Forelimb muscle (tissue), 1 donor: ENCODE measurements around the gene FMO2. TPM values are rescaled to one million over a fixed set of nuclear protein-coding genes. Genes with fewer than 3 reads are reported as not detected.
A peak's percentile ranks its signal among the peaks of the same experiment; 100 is the strongest.

ENCODE experiments used
- DNase-seq: peaks from one replicate; pipeline ENCODE4 v3.0.0-alpha.2; 2013; ENCODE audit warnings: low read depth
- polyA plus RNA-seq: library from polyadenylated mRNA; unstranded; fragments of 120-200 nt; gene quantifications from one replicate; pipeline ENCODE4 v1.2.1, GENCODE V29; 2013; ENCODE audit not compliant: insufficient read length

The FMO2 gene
- 1.2 TPM for polyA plus RNA-seq

GRCh38 chr1:171185091-171185490 is at the start of gene FMO2:
FMO2 (plus strand) TSS chr1:171185300; CDS start chr1:171185714, 414 bp downstream.
- DNase-seq: peak; percentile 50

GRCh38 chr1:171137580-171137979 is 47.5 kb upstream of the FMO2 start:
- no peak for DNase-seq

GRCh38 chr1:171138980-171139379 is 46.1 kb upstream of the FMO2 start:
- peak; percentile 55 for DNase-seq

GRCh38 chr1:171139890-171140289 is 45.2 kb upstream of the FMO2 start:
- no peak for DNase-seq

GRCh38 chr1:171140401-171140800 is 44.7 kb upstream of the FMO2 start:
- DNase-seq: no peak

GRCh38 chr1:171140956-171141687 is 44.0 kb upstream of the FMO2 start:
- no peak for DNase-seq

- peak; percentile 95 for DNase-seq
These were observed 43.2 kb upstream of the FMO2 start for GRCh38 chr1:171141688-171142415.

GRCh38 chr1:171142416-171143385 is 42.4 kb upstream of the FMO2 start:
- peak; percentile 68 for DNase-seq

GRCh38 chr1:171150156-171150555 is 34.9 kb upstream of the FMO2 start:
- no peak for DNase-seq

GRCh38 chr1:171152549-171152948 is 32.6 kb upstream of the FMO2 start:
- no peak for DNase-seq

GRCh38 chr1:171155484-171155883 is 29.6 kb upstream of the FMO2 start:
- DNase-seq: no peak

- no peak for DNase-seq
These were observed 27.0 kb upstream of the FMO2 start for GRCh38 chr1:171158096-171158495.

- no peak for DNase-seq
These were observed 26.5 kb upstream of the FMO2 start for GRCh38 chr1:171158551-171158950.

GRCh38 chr1:171159148-171159547 is 26.0 kb upstream of the FMO2 start:
- DNase-seq: no peak

- DNase-seq: no peak
These were observed 24.9 kb upstream of the FMO2 start for GRCh38 chr1:171160211-171160610.

GRCh38 chr1:171160639-171161354 is 24.3 kb upstream of the FMO2 start:
- no peak for DNase-seq

- no peak for DNase-seq
These were observed 23.7 kb upstream of the FMO2 start for GRCh38 chr1:171161431-171161830.

GRCh38 chr1:171166361-171166760 is 18.7 kb upstream of the FMO2 start:
- DNase-seq: no peak

GRCh38 chr1:171167785-171168184 is 17.3 kb upstream of the FMO2 start:
- no peak for DNase-seq

GRCh38 chr1:171172471-171172870 is 12.6 kb upstream of the FMO2 start:
- no peak for DNase-seq

GRCh38 chr1:171173069-171173468 is 12.0 kb upstream of the FMO2 start:
- no peak for DNase-seq
